H1 (cell line): ENCODE data around the gene SELENOO. TPM values are rescaled to one million over a fixed set of nuclear protein-coding genes. Genes with fewer than 3 reads are reported as not detected.

Source experiments
- EZH2 ChIP-seq: fragments of 200-600 bp; sonication (generic); IDR thresholded peaks from 2 replicates; pipeline ENCODE4 v1.7.1; 2012; ENCODE audit warnings: low read depth, mild to moderate bottlenecking, moderate library complexity, low read length, inconsistent platforms; ENCODE audit not compliant: severe bottlenecking
- KDM5A ChIP-seq: fragments of 200-600 bp; IDR thresholded peaks from 2 replicates; pipeline ENCODE4 v1.7.1; 2012; ENCODE audit warnings: mild to moderate bottlenecking, low read length, inconsistent platforms, mixed read lengths
- MAFK ChIP-seq: IDR thresholded peaks from 2 replicates; pipeline ENCODE4 v1.6.1; 2012; ENCODE audit warnings: low read depth, mild to moderate bottlenecking, improper control_type of control experiment, low read length
- RFX5 ChIP-seq: IDR thresholded peaks from 2 replicates; pipeline ENCODE4 v1.6.1; 2011; ENCODE audit warnings: low read depth, low read length, improper control_type of control experiment, borderline replicate concordance
- TEAD4 ChIP-seq: IDR thresholded peaks from 2 replicates; pipeline ENCODE4 v1.6.1; 2012; ENCODE audit warnings: low read depth, low read length, inconsistent platforms, mixed read lengths
- polyA plus RNA-seq, 7 experiments: library from polyadenylated mRNA; depleted of rRNA in 3 of 7; stranded (reverse) in 5 of 7; unstranded in 2 of 7; fragments of >200 nt in 5 of 7; fragments of 200-250 nt in 2 of 7; gene quantifications; 1 replicate in 5 of 7; 2 replicates in 1 of 7; 4 replicates in 1 of 7; pipeline versions ENCODE4 v1.2.1 to v1.2.3, GENCODE V29; 2011 to 2013; ENCODE audit warnings: missing spikeins in 2 of 7, mixed read lengths in 2 of 7
- total RNA-seq: library from RNA; stranded (reverse); fragmentation: NEBNext Ultra II Directional; extraction: Animal tissue kit (Norgen Biotek cat#: 25700); gene quantifications from 2 replicates; pipeline ENCODE4 v1.2.1, GENCODE V29; 2021

Gene SELENOO
- total and polyA plus RNA-seq, 2 of the 8 experiments (the other 6 are each of a cell fraction or from before 2014, with no cell fraction given), result 18.6 to 25.1 TPM

- TF ChIP-seq EZH2 (no peak), KDM5A (no peak), RFX5 (no peak), TEAD4 (no peak), MAFK (no peak)
Observed at GRCh38 chr22:50245214-50246072, 44.6 kb downstream of the SELENOO start (continued).
